Measurements from ENCODE around the gene PCYT2. TPM values are rescaled to one million over a fixed set of nuclear protein-coding genes. Genes with fewer than 3 reads are reported as not detected.
A peak's percentile ranks its signal among the peaks of the same experiment; 100 is the strongest.

Gene PCYT2
- total RNA-seq, 1 donor from 2014 or later, result 6.8 TPM

DNA sequence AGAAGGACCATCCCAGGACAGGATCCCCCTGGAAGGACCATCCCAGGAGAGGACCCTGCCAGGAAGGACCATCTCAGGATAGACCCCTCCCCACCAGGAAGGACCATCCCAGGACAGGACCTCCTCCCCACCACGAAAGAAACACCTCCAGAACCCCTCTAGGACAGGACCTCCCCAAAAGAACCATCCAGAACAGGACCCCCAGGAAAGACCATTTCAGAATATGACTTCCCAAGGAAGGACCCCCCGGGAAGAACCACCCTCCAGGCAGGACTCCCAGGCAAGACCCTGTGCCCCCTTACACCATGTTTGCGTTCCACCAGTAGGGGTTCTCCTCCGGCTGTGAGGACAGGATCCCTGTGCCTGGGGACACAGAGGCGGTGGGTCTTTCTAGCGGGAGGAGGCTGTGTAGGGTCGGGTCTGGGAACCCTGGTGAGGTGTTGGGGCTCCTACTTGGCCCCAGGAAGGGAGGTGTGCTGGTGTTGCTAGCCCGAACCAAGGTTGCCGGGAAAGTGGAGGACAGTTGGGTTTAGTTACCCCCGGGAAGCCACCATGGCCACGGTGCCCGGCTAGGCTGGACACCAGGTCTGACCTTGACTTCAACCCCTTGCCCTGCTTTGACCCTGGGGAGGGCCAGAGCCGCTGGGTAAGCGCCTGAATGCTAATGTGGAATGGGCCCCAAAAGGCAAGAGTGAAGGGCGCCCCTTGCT is 47.6 kb upstream of the PCYT2 start:
- H3K4me3 Mint-ChIP-seq, result peak overlapping the region; percentile 76
- H2AFZ ChIP-seq (replicated peaks), result no peak overlapping the region

DNA sequence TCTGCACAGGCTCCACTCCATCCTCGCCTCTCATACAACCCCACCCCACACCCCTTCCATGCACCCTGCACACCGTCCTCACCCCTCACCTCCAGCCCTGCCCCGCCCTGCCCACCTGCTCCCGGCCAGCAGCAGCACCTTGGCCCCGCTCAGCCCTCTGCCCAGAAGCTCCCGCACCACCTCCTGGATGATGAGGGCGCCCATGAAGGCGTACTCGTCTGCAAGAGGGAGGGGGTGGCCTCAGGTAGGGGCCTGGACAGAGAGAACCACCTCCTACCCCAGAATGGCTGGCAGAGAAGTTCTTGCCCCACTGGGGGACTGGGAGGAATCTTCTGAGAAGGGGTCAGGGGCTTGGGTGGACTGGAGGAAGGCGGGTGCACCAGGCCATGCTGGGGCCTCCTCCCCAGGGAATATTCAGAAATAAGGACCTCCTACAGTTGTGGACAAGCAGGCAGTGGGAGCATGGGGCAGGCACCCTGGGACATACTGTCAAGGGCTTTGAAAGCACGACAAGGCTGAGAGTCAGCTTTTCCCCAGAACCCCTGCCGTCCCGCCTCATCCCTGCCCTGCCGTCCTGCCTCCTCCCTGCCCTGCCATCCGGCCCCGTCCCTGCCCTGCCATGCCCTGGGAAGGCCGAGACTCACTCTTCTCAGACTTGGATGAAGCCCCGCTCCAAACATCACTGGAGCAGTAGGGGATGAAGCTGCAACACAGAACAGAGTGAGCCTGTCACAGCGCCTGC is 46.7 kb upstream of the PCYT2 start:
- no peak for TF ChIP-seq EZH2 (IDR thresholded peaks at IDR 0.05)
- TF ChIP-seq, protein P1, sequence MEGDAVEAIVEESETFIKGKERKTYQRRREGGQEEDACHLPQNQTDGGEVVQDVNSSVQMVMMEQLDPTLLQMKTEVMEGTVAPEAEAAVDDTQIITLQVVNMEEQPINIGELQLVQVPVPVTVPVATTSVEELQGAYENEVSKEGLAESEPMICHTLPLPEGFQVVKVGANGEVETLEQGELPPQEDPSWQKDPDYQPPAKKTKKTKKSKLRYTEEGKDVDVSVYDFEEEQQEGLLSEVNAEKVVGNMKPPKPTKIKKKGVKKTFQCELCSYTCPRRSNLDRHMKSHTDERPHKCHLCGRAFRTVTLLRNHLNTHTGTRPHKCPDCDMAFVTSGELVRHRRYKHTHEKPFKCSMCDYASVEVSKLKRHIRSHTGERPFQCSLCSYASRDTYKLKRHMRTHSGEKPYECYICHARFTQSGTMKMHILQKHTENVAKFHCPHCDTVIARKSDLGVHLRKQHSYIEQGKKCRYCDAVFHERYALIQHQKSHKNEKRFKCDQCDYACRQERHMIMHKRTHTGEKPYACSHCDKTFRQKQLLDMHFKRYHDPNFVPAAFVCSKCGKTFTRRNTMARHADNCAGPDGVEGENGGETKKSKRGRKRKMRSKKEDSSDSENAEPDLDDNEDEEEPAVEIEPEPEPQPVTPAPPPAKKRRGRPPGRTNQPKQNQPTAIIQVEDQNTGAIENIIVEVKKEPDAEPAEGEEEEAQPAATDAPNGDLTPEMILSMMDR (IDR thresholded peaks at IDR 0.05), result no peak
- no peak for TF ChIP-seq EZH2phosphoT487 (IDR thresholded peaks at IDR 0.05)
- Histone ChIP-seq H3K4me1 (peaks cover 8% of the 10 kb centered on the region), H3K4me2 (no peak overlapping the region), H3K36me3 (no peaks in the 10 kb centered on the region), H2AFZ (replicated peaks) (no peak overlapping the region), H3K9ac (no peak overlapping the region), H3K9me3 (ENCODE audit: low read depth) (no peaks in the 10 kb centered on the region), H4K20me1 (ENCODE audit: low read depth) (peaks cover 11% of the 10 kb centered on the region), H3F3A (ENCODE audit: low read depth) (peaks cover 16% of the 10 kb centered on the region), H3K4me3 (no peak overlapping the region), H3K27me3 (peaks cover 71% of the 10 kb centered on the region), H3K27ac (no peak overlapping the region), H3K79me2 (ENCODE audit: low read depth) (no peaks in the 10 kb centered on the region)
- no peaks in the 10 kb centered on the region for H3K9me3 Mint-ChIP-seq
- DNase-seq (ENCODE audit: low spot score), result no peak
- H3K27ac Mint-ChIP-seq, result no peak overlapping the region
- peak overlapping the region; percentile 76 for H3K4me3 Mint-ChIP-seq
- H3K27me3 Mint-ChIP-seq (ENCODE audit: insufficient read depth, low read depth), result peaks cover 24% of the 10 kb centered on the region
- H3K4me1 Mint-ChIP-seq, result peaks cover 21% of the 10 kb centered on the region
- H3K36me3 Mint-ChIP-seq, result peaks cover 3% of the 10 kb centered on the region

More for the DNA sequence above, 47.6 kb upstream of the PCYT2 start:
- peaks cover 8% of the 10 kb centered on the region for H3K4me1 ChIP-seq
- peaks cover 23% of the 10 kb centered on the region for H3K4me1 Mint-ChIP-seq
- H3F3A ChIP-seq (ENCODE audit: low read depth), result peaks cover 16% of the 10 kb centered on the region
- H3K27ac Mint-ChIP-seq, result no peak overlapping the region
- no peak overlapping the region for H3K27ac ChIP-seq
- H3K9me3 ChIP-seq (ENCODE audit: low read depth), result no peaks in the 10 kb centered on the region
- no peak for DNase-seq (ENCODE audit: low spot score)
- peaks cover 11% of the 10 kb centered on the region for H4K20me1 ChIP-seq (ENCODE audit: low read depth)
- H3K36me3 ChIP-seq, result no peaks in the 10 kb centered on the region
- peaks cover 3% of the 10 kb centered on the region for H3K36me3 Mint-ChIP-seq
- H3K79me2 ChIP-seq (ENCODE audit: low read depth), result no peaks in the 10 kb centered on the region
- H3K4me3 ChIP-seq, result peak overlapping the region; percentile 38
- H3K4me2 ChIP-seq, result peak overlapping the region; percentile 72
- no peaks in the 10 kb centered on the region for H3K9me3 Mint-ChIP-seq
- H3K27me3 Mint-ChIP-seq (ENCODE audit: insufficient read depth, low read depth), result peaks cover 28% of the 10 kb centered on the region
- H3K27me3 ChIP-seq, result peaks cover 80% of the 10 kb centered on the region
- H3K9ac ChIP-seq, result no peak overlapping the region
- TF ChIP-seq EZH2 (IDR thresholded peaks at IDR 0.05) (no peak), EZH2phosphoT487 (IDR thresholded peaks at IDR 0.05) (no peak)
- TF ChIP-seq, protein P1 (IDR thresholded peaks at IDR 0.05), result no peak

DNA sequence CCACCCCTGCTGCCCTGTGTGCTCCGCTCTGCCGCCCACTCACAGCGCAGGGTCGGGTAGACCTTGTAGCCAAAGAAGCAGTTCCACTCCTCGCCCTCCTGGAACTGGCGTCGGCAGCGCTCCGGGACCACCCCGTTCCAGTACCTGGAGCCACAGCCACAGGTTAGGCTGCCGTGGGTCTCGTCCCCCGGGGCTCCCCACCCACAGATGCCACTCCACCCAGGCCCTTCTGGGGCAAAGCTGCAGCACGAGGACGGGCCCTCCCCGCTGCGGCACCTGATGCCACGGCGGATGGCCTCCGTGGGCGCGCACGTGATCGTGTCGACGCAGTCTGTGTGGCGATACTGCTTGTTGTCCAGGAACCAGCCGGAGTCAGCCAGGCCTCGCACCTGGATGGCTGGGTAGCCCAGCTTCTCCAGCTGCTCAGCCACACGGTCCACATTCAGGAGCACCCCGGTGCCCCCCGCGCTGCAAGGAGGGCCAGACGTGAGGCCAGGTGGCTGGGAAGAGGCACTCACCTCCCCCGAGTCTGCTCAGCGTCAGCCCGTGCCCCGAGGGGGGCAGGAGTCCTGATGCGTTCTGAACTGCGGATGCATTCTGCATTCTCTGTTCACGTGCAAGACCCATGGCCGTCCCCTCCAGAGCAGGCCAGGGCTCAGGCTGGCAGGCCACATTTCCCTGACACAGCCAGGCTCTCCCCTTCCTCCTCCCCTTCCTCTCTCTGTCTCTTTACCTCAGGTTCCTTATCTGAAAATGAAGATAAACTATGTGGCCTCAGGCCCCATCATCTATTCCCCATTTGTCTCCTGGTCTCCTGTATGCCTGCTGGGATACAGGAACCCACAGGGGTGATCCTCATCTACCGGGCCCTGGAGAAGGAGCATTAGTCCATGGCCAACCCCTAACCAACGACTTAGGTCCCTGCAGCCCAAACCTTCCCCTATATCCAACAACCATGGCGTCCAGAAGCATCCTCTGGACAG is 45.7 kb upstream of the PCYT2 start:
- no peaks in the 10 kb centered on the region for H3K9me3 ChIP-seq (ENCODE audit: low read depth)
- Mint-ChIP-seq H3K27me3 (ENCODE audit: insufficient read depth, low read depth) (peaks cover 19% of the 10 kb centered on the region), H3K9me3 (no peaks in the 10 kb centered on the region), H3K4me1 (peaks cover 18% of the 10 kb centered on the region), H3K36me3 (peaks cover 3% of the 10 kb centered on the region), H3K27ac (peak overlapping the region; percentile 8), H3K4me3 (peak overlapping the region; percentile 27)
- no peaks in the 10 kb centered on the region for H3K79me2 ChIP-seq (ENCODE audit: low read depth)
- H3K4me2 ChIP-seq, result no peak overlapping the region
- peaks cover 7% of the 10 kb centered on the region for H3F3A ChIP-seq (ENCODE audit: low read depth)
- peaks cover 4% of the 10 kb centered on the region for H4K20me1 ChIP-seq (ENCODE audit: low read depth)
- H3K27me3 ChIP-seq, result peaks cover 61% of the 10 kb centered on the region
- H3K27ac ChIP-seq, result no peak overlapping the region
- no peak overlapping the region for H2AFZ ChIP-seq (replicated peaks)
- no peak overlapping the region for H3K4me3 ChIP-seq
- no peak for DNase-seq (ENCODE audit: low spot score)
- peaks cover 3% of the 10 kb centered on the region for H3K4me1 ChIP-seq
- TF ChIP-seq EZH2phosphoT487 (IDR thresholded peaks at IDR 0.05) (no peak), EZH2 (IDR thresholded peaks at IDR 0.05) (no peak)
- TF ChIP-seq, protein P1 (IDR thresholded peaks at IDR 0.05), result no peak
- no peak overlapping the region for H3K9ac ChIP-seq
- no peaks in the 10 kb centered on the region for H3K36me3 ChIP-seq

Measured in neural progenitor cell (in vitro differentiated cells).